Tibial artery (tissue), 4 donors: ENCODE data around the gene PDE5A.
A peak's percentile ranks its signal among the peaks of the same experiment; 100 is the strongest.

Experiments
- DNase-seq, 2 donors: peaks; one replicate each; pipeline ENCODE4 v3.0.0-alpha.2; 2019
- H3K27ac ChIP-seq, 2 donors: fragments of 200-600 bp; sonication (generic) in 1 of 2; 1 replicate in 1 of 2; 2 replicates in 1 of 2; pipeline ENCODE4 v1.5.1; 2018 to 2019; ENCODE audit warnings: mild to moderate bottlenecking in 1 of 2
- H3K27me3 ChIP-seq, 2 donors: fragments of 200-600 bp; sonication (generic) in 1 of 2; one replicate each; pipeline versions ENCODE4 v1.5.1 to v1.6.0; 2016 to 2019
- H3K36me3 ChIP-seq, 3 donors: fragments of 200-600 bp; sonication (generic) in 2 of 3; one replicate each; pipeline ENCODE4 v1.5.1; 2016 to 2019; ENCODE audit warnings: mild to moderate bottlenecking in 2 of 3
- H3K4me1 ChIP-seq, 4 donors: fragments of 200-600 bp; sonication (generic) in 2 of 4; 1 replicate in 3 of 4; 2 replicates in 1 of 4; pipeline ENCODE4 v1.5.1; 2016 to 2019
- H3K4me3 ChIP-seq, 2 donors: fragments of 200-600 bp; sonication (generic) in 1 of 2; 1 replicate in 1 of 2; 2 replicates in 1 of 2; pipeline ENCODE4 v1.5.1; 2018 to 2019; ENCODE audit warnings: mild to moderate bottlenecking in 2 of 2
- H3K9me3 ChIP-seq, 3 donors: fragments of 200-600 bp; sonication (generic) in 1 of 3; one replicate each; pipeline ENCODE4 v1.5.1; 2016 to 2019
- CTCF ChIP-seq, 2 experiments: fragments of 200-600 bp in 1 of 2; fragments of 450-650 bp in 1 of 2; IDR thresholded peaks; one replicate each; pipeline ENCODE4 v1.5.1; 2017 to 2019; ENCODE audit warnings: antibody characterized with exemption in 2 of 2, mild to moderate bottlenecking in 1 of 2, moderate library complexity in 1 of 2
- intact Hi-C: fragments of 100-400 bp; cut with DNase I; formaldehyde crosslinking; loops from one replicate; pipeline ENCODE4 v1.15.0; 2023; ENCODE audit warnings: low total_unique reads

Gene PDE5A

GRCh38 chr4:119529788-119530187 is 98.8 kb downstream of the PDE5A start:
- intact Hi-C loops: no loop called here
- peaks cover 0 to 51% (median 20%) of the 10 kb centered on the region in 4 donors for H3K4me1 ChIP-seq
- no peaks in the 10 kb centered on the region for H3K9me3 ChIP-seq
- H3K4me3 ChIP-seq: no peak overlapping the region
- H3K27ac ChIP-seq: peak overlapping the region in 1 of 2 donors; percentile 70
- H3K27me3 ChIP-seq: no peaks in the 10 kb centered on the region
- no peak for TF ChIP-seq CTCF (IDR thresholded peaks at IDR 0.05)
- DNase-seq: no peak
- peaks cover 8 to 26% (median 15%) of the 10 kb centered on the region in 3 donors for H3K36me3 ChIP-seq

- Histone ChIP-seq H3K36me3 (peaks cover 0 to 30% (median 7%) of the 10 kb centered on the region in 3 donors), H3K4me3 (no peak overlapping the region), H3K4me1 (peaks cover 0 to 60% (median 20%) of the 10 kb centered on the region in 4 donors), H3K27me3 (no peaks in the 10 kb centered on the region), H3K9me3 (no peaks in the 10 kb centered on the region), H3K27ac (peak overlapping the region; percentile 61 to 70)
- intact Hi-C loops: no loop called here
- DNase-seq: no peak
- no peak for TF ChIP-seq CTCF (IDR thresholded peaks at IDR 0.05)
Measured at GRCh38 chr4:119526786-119527550, 101.6 kb downstream of the PDE5A start.

GRCh38 chr4:119525771-119526712 is 102.6 kb downstream of the PDE5A start:
- no peaks in the 10 kb centered on the region for H3K9me3 ChIP-seq

GRCh38 chr4:119525005-119525749 is 103.4 kb downstream of the PDE5A start:
- DNase-seq: no peak
- no peak for TF ChIP-seq CTCF (IDR thresholded peaks at IDR 0.05)
- Histone ChIP-seq H3K27me3 (no peaks in the 10 kb centered on the region), H3K4me1 (peaks cover 0 to 61% (median 20%) of the 10 kb centered on the region in 4 donors), H3K4me3 (no peak overlapping the region), H3K27ac (peak overlapping the region; percentile 61 to 70), H3K9me3 (no peaks in the 10 kb centered on the region), H3K36me3 (peaks cover 0 to 26% (median 7%) of the 10 kb centered on the region in 3 donors)
- intact Hi-C loops: no loop called here

More at GRCh38 chr4:119525771-119526712, 102.6 kb downstream of the PDE5A start:
- intact Hi-C loops: no loop called here
- Histone ChIP-seq H3K36me3 (peaks cover 0 to 29% (median 7%) of the 10 kb centered on the region in 3 donors), H3K4me1 (peaks cover 0 to 60% (median 20%) of the 10 kb centered on the region in 4 donors), H3K27me3 (no peaks in the 10 kb centered on the region), H3K4me3 (no peak overlapping the region), H3K27ac (peak overlapping the region; percentile 61 to 70)
- TF ChIP-seq CTCF (IDR thresholded peaks at IDR 0.05): no peak
- no peak for DNase-seq

GRCh38 chr4:119523399-119523798 is 105.2 kb downstream of the PDE5A start:
- no peak for TF ChIP-seq CTCF (IDR thresholded peaks at IDR 0.05)
- Histone ChIP-seq H3K4me3 (no peak overlapping the region), H3K27me3 (no peaks in the 10 kb centered on the region), H3K27ac (peak overlapping the region; percentile 39 to 70), H3K4me1 (peaks cover 0 to 71% (median 21%) of the 10 kb centered on the region in 4 donors), H3K36me3 (peaks cover 0 to 18% (median 0%) of the 10 kb centered on the region in 3 donors), H3K9me3 (no peaks in the 10 kb centered on the region)
- DNase-seq: no peak
- intact Hi-C loops: no loop called here
